Measurements from ENCODE around the gene PCDHAC2. TPM values are rescaled to one million over a fixed set of nuclear protein-coding genes. Genes with fewer than 3 reads are reported as not detected.

PCDHAC2 gene
- total RNA-seq, 2 experiments from 2014 or later: not detected

- H3K9me3 Mint-ChIP-seq: peaks cover 3% of the 10 kb centered on the region
- no peak for DNase-seq
- H3K4me1 Mint-ChIP-seq: no peaks in the 10 kb centered on the region
- no peaks in the 10 kb centered on the region for H3K36me3 Mint-ChIP-seq (ENCODE audit: low read depth)
- ChIA-PET CTCF (no interaction called here), POLR2A (no interaction called here)
- no peak overlapping the region for H3K4me3 Mint-ChIP-seq
- H3K27me3 Mint-ChIP-seq: peaks cover 24% of the 10 kb centered on the region
- no peak overlapping the region for H3K27ac Mint-ChIP-seq
Measured at GRCh38 chr5:140967226-140967893, 1.1 kb downstream of the PCDHAC2 start.

GRCh38 chr5:140969880-140970279, 3.6 kb downstream of the PCDHAC2 start:
- Mint-ChIP-seq H3K9me3 (peaks cover 3% of the 10 kb centered on the region), H3K4me1 (no peaks in the 10 kb centered on the region), H3K27me3 (peaks cover 16% of the 10 kb centered on the region), H3K27ac (no peak overlapping the region), H3K36me3 (ENCODE audit: low read depth) (no peaks in the 10 kb centered on the region), H3K4me3 (no peak overlapping the region)
- no peak for DNase-seq
- CTCF ChIA-PET: interaction anchor here (1.4 kb wide), 1 partner anchor 11 kb away, joined by 4 read pairs; no protein-coding TSS in a partner anchor
- POLR2A ChIA-PET: no interaction called here

- DNase-seq: no peak
- Mint-ChIP-seq H3K36me3 (ENCODE audit: low read depth) (no peaks in the 10 kb centered on the region), H3K4me1 (no peaks in the 10 kb centered on the region), H3K27ac (no peak overlapping the region), H3K27me3 (no peaks in the 10 kb centered on the region), H3K9me3 (no peaks in the 10 kb centered on the region), H3K4me3 (no peak overlapping the region)
- CTCF ChIA-PET: no interaction called here
- POLR2A ChIA-PET: no interaction called here
Measured at GRCh38 chr5:140973550-140973949, 7.3 kb downstream of the PCDHAC2 start.

GRCh38 chr5:140977003-140977402, 10.7 kb downstream of the PCDHAC2 start:
- H3K27me3 Mint-ChIP-seq: no peaks in the 10 kb centered on the region
- POLR2A ChIA-PET: no interaction called here
- no peak overlapping the region for H3K4me3 Mint-ChIP-seq
- H3K27ac Mint-ChIP-seq: no peak overlapping the region
- DNase-seq: no peak
- CTCF ChIA-PET: no interaction called here
- no peaks in the 10 kb centered on the region for H3K36me3 Mint-ChIP-seq (ENCODE audit: low read depth)
- no peaks in the 10 kb centered on the region for H3K4me1 Mint-ChIP-seq
- no peaks in the 10 kb centered on the region for H3K9me3 Mint-ChIP-seq

- ChIA-PET POLR2A (no interaction called here), CTCF (no interaction called here)
- H3K27ac Mint-ChIP-seq: no peak overlapping the region
- no peaks in the 10 kb centered on the region for H3K27me3 Mint-ChIP-seq
- no peaks in the 10 kb centered on the region for H3K36me3 Mint-ChIP-seq (ENCODE audit: low read depth)
- H3K4me3 Mint-ChIP-seq: no peak overlapping the region
- no peaks in the 10 kb centered on the region for H3K9me3 Mint-ChIP-seq
- DNase-seq: no peak
- H3K4me1 Mint-ChIP-seq: no peaks in the 10 kb centered on the region
Measured at GRCh38 chr5:140978260-140978659, 12.0 kb downstream of the PCDHAC2 start.

DNA sequence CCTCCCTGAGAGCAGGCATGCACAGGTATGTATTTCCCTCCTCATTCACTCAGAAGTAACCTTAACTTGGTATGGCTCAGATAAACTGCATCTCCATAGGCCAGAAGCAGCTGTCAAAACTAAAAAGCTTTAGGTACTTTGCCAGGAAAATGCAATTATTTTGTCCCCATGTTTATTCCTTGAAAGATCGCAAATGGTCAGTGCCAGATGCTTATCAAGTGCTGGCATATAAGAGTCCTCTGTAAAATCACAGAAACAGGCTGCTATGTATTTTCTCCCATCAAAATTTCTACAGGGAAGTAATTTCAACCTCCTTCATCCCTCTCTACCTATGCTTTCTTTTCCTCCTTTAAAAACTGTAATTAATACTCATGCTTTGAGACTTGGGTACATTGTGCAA, 12.7 kb downstream of the PCDHAC2 start:
- DNase-seq: no peak
- H3K27me3 Mint-ChIP-seq: no peaks in the 10 kb centered on the region
- no peaks in the 10 kb centered on the region for H3K4me1 Mint-ChIP-seq
- no peaks in the 10 kb centered on the region for H3K36me3 Mint-ChIP-seq (ENCODE audit: low read depth)
- H3K4me3 Mint-ChIP-seq: no peak overlapping the region
- H3K9me3 Mint-ChIP-seq: no peaks in the 10 kb centered on the region
- no peak overlapping the region for H3K27ac Mint-ChIP-seq
- POLR2A ChIA-PET: no interaction called here
- CTCF ChIA-PET: no interaction called here

DNA sequence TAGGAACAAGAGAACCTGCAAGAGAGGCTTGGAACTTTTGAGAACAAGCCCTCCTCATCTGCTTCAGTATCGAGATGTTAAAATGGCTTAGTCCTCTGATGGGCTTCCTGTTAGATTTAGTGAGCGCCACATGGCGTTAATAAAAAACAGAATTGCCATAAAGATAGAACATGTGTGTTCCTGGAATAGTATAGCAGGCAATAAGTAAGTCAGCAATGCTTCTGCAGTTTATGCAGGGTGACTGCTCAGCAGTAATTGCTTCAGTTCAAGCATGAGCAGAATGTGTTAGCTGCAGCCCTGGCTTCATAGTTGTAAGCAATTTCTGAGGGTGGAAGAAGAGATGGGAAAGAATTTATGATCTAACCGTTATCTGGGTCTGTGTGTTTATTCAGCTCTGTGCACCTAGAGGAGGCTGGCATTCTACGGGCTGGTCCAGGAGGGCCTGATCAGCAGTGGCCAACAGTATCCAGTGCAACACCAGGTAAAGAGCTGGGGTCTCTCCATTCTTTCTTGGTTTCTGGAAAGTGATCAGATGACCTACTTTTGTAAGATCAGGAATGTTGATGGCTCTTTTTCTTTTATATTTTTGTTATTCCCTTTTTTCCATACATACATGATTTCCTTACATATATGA, 15.9 kb downstream of the PCDHAC2 start:
- DNase-seq: no peak
- Mint-ChIP-seq H3K9me3 (no peaks in the 10 kb centered on the region), H3K27me3 (no peaks in the 10 kb centered on the region), H3K4me1 (no peaks in the 10 kb centered on the region), H3K36me3 (ENCODE audit: low read depth) (no peaks in the 10 kb centered on the region), H3K27ac (no peak overlapping the region), H3K4me3 (no peak overlapping the region)
- CTCF ChIA-PET: no interaction called here
- POLR2A ChIA-PET: no interaction called here

- Mint-ChIP-seq H3K27me3 (no peaks in the 10 kb centered on the region), H3K4me3 (no peak overlapping the region), H3K9me3 (no peaks in the 10 kb centered on the region), H3K27ac (no peak overlapping the region), H3K36me3 (ENCODE audit: low read depth) (no peaks in the 10 kb centered on the region), H3K4me1 (no peaks in the 10 kb centered on the region)
- ChIA-PET POLR2A (no interaction called here), CTCF (no interaction called here)
- DNase-seq: no peak
Measured at GRCh38 chr5:140986117-140986521, 19.8 kb downstream of the PCDHAC2 start.

DNA sequence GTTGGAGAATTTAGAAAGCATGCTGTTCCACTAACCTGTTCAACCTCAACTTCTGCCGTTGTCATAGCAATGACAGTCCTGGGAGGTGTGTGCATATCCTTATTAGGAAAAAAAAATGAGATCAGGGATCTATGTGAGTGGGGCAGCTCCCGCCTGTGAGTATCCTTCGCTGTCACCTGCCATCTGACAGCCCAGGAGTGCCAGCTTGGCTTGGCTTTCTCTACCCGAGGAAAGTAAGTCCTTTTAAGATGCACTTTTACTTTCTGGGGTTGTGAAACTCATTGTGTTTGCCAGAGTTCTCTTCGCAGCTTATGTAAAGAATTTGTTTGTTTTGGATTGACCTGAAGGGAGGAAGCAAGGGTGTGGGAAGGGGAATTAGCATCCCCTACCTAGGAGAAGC, 21.8 kb downstream of the PCDHAC2 start:
- Mint-ChIP-seq H3K36me3 (ENCODE audit: low read depth) (no peaks in the 10 kb centered on the region), H3K9me3 (no peaks in the 10 kb centered on the region), H3K27ac (no peak overlapping the region), H3K4me3 (no peak overlapping the region), H3K27me3 (no peaks in the 10 kb centered on the region), H3K4me1 (no peaks in the 10 kb centered on the region)
- ChIA-PET CTCF (no interaction called here), POLR2A (no interaction called here)
- DNase-seq: no peak

DNA sequence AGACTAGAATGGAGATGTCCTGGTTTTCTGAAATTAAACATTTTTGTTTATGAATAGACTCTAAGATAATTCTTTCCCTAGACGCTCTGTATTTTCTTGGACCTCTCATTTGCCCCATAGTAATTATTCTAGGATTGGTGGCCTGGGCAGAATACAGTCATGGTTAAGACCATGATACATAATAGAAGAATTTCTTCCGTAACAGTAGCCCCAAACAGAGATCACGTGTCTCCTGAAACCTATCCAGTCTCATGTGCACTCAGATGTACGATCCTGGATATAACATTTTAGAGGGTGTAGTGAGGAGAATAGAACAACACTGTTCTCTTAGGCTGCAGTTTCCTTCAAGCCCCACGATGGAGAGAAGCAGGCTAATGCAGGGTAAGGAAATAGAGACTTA, 22.3 kb downstream of the PCDHAC2 start:
- CTCF ChIA-PET: no interaction called here
- no peak overlapping the region for H3K4me3 Mint-ChIP-seq
- DNase-seq: no peak
- POLR2A ChIA-PET: no interaction called here
- no peaks in the 10 kb centered on the region for H3K27me3 Mint-ChIP-seq
- no peaks in the 10 kb centered on the region for H3K4me1 Mint-ChIP-seq
- no peaks in the 10 kb centered on the region for H3K36me3 Mint-ChIP-seq (ENCODE audit: low read depth)
- no peaks in the 10 kb centered on the region for H3K9me3 Mint-ChIP-seq
- H3K27ac Mint-ChIP-seq: no peak overlapping the region

GRCh38 chr5:140989254-140990020, 23.2 kb downstream of the PCDHAC2 start:
- ChIA-PET POLR2A (no interaction called here), CTCF (no interaction called here)
- Mint-ChIP-seq H3K27me3 (no peaks in the 10 kb centered on the region), H3K9me3 (no peaks in the 10 kb centered on the region), H3K36me3 (ENCODE audit: low read depth) (no peaks in the 10 kb centered on the region), H3K27ac (no peak overlapping the region), H3K4me3 (no peak overlapping the region), H3K4me1 (no peaks in the 10 kb centered on the region)
- DNase-seq: no peak

DNA sequence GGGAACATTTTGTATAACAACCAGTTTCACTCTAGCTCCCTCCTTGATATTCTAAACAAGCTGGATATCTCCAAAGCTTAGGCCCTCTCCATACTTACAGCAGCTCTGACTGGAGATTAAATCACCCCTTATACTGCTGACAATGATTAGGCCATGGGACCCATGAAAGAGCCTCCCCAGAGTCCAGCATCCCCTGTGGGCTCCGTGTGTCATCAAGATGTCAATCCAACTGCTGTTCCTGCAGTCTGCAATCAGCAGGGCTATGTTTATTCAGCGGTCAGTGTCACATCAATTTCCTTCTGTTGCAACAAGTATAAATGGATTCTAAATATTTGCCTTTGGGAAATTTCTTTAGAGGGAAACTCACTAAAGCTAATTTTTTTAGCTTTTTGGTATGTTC, 26.6 kb downstream of the PCDHAC2 start:
- POLR2A ChIA-PET: no interaction called here
- Mint-ChIP-seq H3K27me3 (no peaks in the 10 kb centered on the region), H3K4me3 (no peak overlapping the region), H3K4me1 (no peaks in the 10 kb centered on the region), H3K9me3 (no peaks in the 10 kb centered on the region), H3K36me3 (ENCODE audit: low read depth) (no peaks in the 10 kb centered on the region), H3K27ac (no peak overlapping the region)
- no peak for DNase-seq
- CTCF ChIA-PET: no interaction called here

- Mint-ChIP-seq H3K9me3 (no peaks in the 10 kb centered on the region), H3K4me3 (no peak overlapping the region), H3K4me1 (no peaks in the 10 kb centered on the region), H3K27ac (no peak overlapping the region), H3K36me3 (ENCODE audit: low read depth) (no peaks in the 10 kb centered on the region), H3K27me3 (peaks cover under 1% of the 10 kb centered on the region)
- ChIA-PET POLR2A (no interaction called here), CTCF (no interaction called here)
- DNase-seq: no peak
Measured at GRCh38 chr5:140996060-140996459, 29.8 kb downstream of the PCDHAC2 start.

GRCh38 chr5:140998921-140999410, 32.7 kb downstream of the PCDHAC2 start:
- Mint-ChIP-seq H3K9me3 (no peaks in the 10 kb centered on the region), H3K4me3 (no peak overlapping the region), H3K36me3 (ENCODE audit: low read depth) (no peaks in the 10 kb centered on the region), H3K27me3 (peaks cover 9% of the 10 kb centered on the region), H3K27ac (no peak overlapping the region), H3K4me1 (no peaks in the 10 kb centered on the region)
- POLR2A ChIA-PET: no interaction called here
- no peak for DNase-seq
- CTCF ChIA-PET: no interaction called here
